Lung (tissue), 12 donors: ENCODE data around the gene KCNJ14. TPM values are rescaled to one million over a fixed set of nuclear protein-coding genes. Genes with fewer than 3 reads are reported as not detected.

Source experiments
- ATAC-seq: fragments of 200-7000 bp; cut with Tn5 transposase; one replicate; pipeline ENCODE4 v1.9.1; 2020; ENCODE audit warnings: moderate number of reproducible peaks; ENCODE audit not compliant: insufficient read depth, low FRiP score
- DNase-seq, 3 donors: peaks; one replicate each; pipeline ENCODE4 v3.0.0-alpha.2; 2013 to 2017
- H3K27ac ChIP-seq, 2 donors: one replicate each; pipeline ENCODE4 v1.5.1; 2013; ENCODE audit warnings: mild to moderate bottlenecking in 2 of 2, moderate library complexity in 2 of 2, control low read depth in 1 of 2, inconsistent platforms in 1 of 2, low read depth in 1 of 2, low read length in 1 of 2
- H3K27me3 ChIP-seq, 3 donors: one replicate each; pipeline ENCODE4 v1.5.1; 2013; ENCODE audit warnings: low read length in 2 of 3; ENCODE audit not compliant: control insufficient read depth in 3 of 3, insufficient read depth in 3 of 3
- H3K36me3 ChIP-seq, 4 donors: one replicate each; pipeline ENCODE4 v1.5.1; 2013; ENCODE audit warnings: low read length in 4 of 4, mild to moderate bottlenecking in 1 of 4, moderate library complexity in 1 of 4; ENCODE audit not compliant: control insufficient read depth in 4 of 4, insufficient read depth in 4 of 4
- H3K4me1 ChIP-seq, 5 donors: one replicate each; pipeline ENCODE4 v1.5.1; 2013; ENCODE audit warnings: low read length in 5 of 5, mild to moderate bottlenecking in 2 of 5, moderate library complexity in 1 of 5; ENCODE audit not compliant: control insufficient read depth in 5 of 5, insufficient read depth in 5 of 5
- H3K4me3 ChIP-seq: one replicate; pipeline ENCODE4 v1.5.1; 2013; ENCODE audit warnings: mild to moderate bottlenecking, control low read depth, moderate library complexity
- H3K9ac ChIP-seq, 2 donors: one replicate each; pipeline ENCODE4 v1.5.1; 2013; ENCODE audit warnings: low read length in 2 of 2, control low read depth in 1 of 2; ENCODE audit not compliant: insufficient read depth in 1 of 2
- H3K9me3 ChIP-seq, 4 donors: one replicate each; pipeline ENCODE4 v1.5.1; 2013; ENCODE audit warnings: low read length in 3 of 4, mild to moderate bottlenecking in 1 of 4, moderate library complexity in 1 of 4; ENCODE audit not compliant: control insufficient read depth in 4 of 4, insufficient read depth in 3 of 4
- CTCF ChIP-seq: IDR thresholded peaks from 2 replicates; pipeline ENCODE4 v1.5.1; 2012; ENCODE audit warnings: mild to moderate bottlenecking; ENCODE audit errors: control extremely low read depth, extremely low read depth
- WGBS, 2 donors: extraction: QIAGEN DNeasy Blood & Tissue Kit; methylation state at CpG; one replicate each; pipeline ENCODE4 v1.1.7; 2013; 5-methylcytosine and 5-hydroxymethylcytosine counted together
- polyA plus RNA-seq, 2 donors: library from polyadenylated mRNA; stranded (reverse); fragments of 200-250 nt; gene quantifications; one replicate each; pipeline ENCODE4 v1.2.1, GENCODE V29; 2013
- total RNA-seq, 2 donors: library from RNA; depleted of rRNA in 1 of 2; stranded (reverse); fragments of >200 nt in 1 of 2; gene quantifications; one replicate each; pipeline ENCODE4 v1.2.1, GENCODE V29; 2014 to 2021
- donor health status: control.
- donor health status: control.
- donor health status: Bipolar disorder and iron deficiency.
- donor health status: healthy.
- donor health status: DM: yes; HTN: yes; CAD: no.

The KCNJ14 gene
- total and polyA plus RNA-seq, 4 donors: 0.21 to 0.83 (median 0.59) TPM

- H3K27ac ChIP-seq: no peak overlapping the region
- no peaks in the 10 kb centered on the region for H3K9me3 ChIP-seq
- ATAC-seq (peak; percentile 19), DNase-seq (no peak)
- peaks cover 19 to 60% (median 31%) of the 10 kb centered on the region in 4 donors for H3K36me3 ChIP-seq
- no peak overlapping the region for H3K4me3 ChIP-seq
- WGBS, 2 donors: 93 to 94% methylated on average over 33 of the region's 33 CpGs
- H3K27me3 ChIP-seq: no peaks in the 10 kb centered on the region
- TF ChIP-seq CTCF: no peak
- H3K4me1 ChIP-seq: no peaks in the 10 kb centered on the region
- no peak overlapping the region for H3K9ac ChIP-seq
These were observed 2.8 kb upstream of the KCNJ14 start for GRCh38 chr19:48452289-48453190.

GRCh38 chr19:48454150-48454730, 1.1 kb upstream of the KCNJ14 start:
- Histone ChIP-seq H3K36me3 (peaks cover 16 to 59% (median 24%) of the 10 kb centered on the region in 4 donors), H3K27me3 (no peaks in the 10 kb centered on the region), H3K4me1 (no peaks in the 10 kb centered on the region), H3K27ac (no peak overlapping the region), H3K9ac (no peak overlapping the region), H3K9me3 (no peaks in the 10 kb centered on the region), H3K4me3 (no peak overlapping the region)
- DNase-seq (no peak), ATAC-seq (no peak)
- TF ChIP-seq CTCF: no peak
- WGBS, 2 donors: 94 to 97% methylated on average over 22 of the region's 22 CpGs

- no peak for ATAC-seq
- Histone ChIP-seq H3K27ac (no peak overlapping the region), H3K9ac (no peak overlapping the region), H3K27me3 (no peaks in the 10 kb centered on the region), H3K36me3 (peaks cover 7 to 44% (median 16%) of the 10 kb centered on the region in 4 donors), H3K4me1 (no peaks in the 10 kb centered on the region), H3K4me3 (no peak overlapping the region), H3K9me3 (no peaks in the 10 kb centered on the region)
- 82 to 88% methylated on average over 11 of the region's 11 CpGs for WGBS, 2 donors
- TF ChIP-seq CTCF: no peak
- DNase-seq: no peak
These were observed 661 bp downstream of the KCNJ14 start for GRCh38 chr19:48455908-48456562.
